Kidney capillary endothelial cell (primary cell): ENCODE results near the gene FOXN1.

Source experiments
- DNase-seq: peaks from one replicate; pipeline ENCODE4 v3.0.0-alpha.2; 2018; ENCODE audit warnings: low spot score

FOXN1 gene

DNA sequence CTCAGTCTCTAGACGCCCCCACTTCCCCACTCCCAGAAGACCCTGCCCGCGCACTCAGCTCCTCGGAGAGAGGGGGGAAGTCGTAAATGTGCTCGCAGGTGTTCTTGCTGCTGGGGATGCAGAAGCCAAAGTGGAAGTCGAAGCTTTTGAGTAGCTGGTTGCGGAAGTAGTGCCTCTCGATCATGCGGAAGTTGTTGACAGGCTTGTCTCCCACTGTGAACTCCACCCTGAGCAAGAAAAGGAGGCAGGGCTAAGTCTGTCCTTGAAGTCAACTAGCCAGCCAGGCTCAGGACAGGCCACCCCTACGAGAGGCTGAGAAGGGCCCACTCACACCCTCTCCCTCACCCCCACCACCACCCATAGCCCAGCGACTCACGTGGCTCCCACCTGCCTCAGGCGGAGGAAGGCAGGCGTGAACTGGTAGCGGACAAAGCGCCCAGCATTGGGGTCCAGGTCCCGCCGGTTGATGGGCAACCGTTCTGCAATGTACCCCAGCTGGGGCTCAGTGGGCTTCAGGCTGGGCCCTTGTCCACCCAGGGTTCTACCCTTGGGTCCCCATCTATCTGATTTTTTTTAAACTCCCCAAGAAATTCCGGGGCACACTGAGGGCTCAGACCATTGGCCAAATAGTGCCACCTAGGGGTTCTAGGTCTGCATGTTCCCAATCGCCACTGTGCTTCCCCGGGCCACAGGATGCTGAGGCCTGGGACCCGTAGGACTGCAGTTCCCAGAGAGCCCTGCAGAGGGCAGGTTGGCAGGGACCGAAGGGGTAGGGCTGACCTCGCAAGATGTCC lies 41.7 kb downstream of the FOXN1 start:
- peak; percentile 67 for DNase-seq

DNA sequence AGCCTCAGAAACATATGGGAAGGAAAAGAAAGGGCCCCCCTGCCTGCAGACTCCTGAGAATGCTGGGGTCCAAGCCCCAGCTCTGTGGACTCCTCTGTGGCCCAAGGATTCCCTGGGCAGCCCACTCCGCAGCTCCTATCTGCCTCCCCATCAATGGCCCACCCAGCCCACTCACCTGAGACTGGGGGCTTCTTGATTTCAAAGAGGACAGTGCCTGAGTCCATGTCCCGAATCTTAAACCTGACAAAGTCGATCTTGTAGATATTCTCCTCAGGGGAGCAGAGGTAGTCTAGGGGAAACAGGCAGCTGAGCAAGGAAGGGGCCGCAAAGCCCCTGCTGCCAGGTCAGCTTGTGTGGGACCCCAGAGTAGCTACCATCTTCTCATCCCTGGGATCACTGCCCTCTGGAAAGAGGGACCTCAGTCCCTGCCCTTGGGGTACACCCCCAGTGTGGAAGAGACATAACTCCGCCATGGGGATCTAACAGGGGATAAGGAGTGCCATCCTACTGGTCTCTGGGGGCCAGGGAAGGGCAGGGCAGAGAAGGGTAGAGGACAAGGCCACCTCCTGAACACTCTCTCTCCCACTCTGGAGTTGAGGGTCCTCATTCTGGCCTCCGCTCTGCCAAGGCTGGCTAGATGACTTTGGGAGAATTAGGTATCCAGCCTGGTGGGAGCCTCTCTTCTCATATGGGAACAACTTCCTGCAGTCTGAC lies 42.4 kb downstream of the FOXN1 start:
- no peak for DNase-seq

DNA sequence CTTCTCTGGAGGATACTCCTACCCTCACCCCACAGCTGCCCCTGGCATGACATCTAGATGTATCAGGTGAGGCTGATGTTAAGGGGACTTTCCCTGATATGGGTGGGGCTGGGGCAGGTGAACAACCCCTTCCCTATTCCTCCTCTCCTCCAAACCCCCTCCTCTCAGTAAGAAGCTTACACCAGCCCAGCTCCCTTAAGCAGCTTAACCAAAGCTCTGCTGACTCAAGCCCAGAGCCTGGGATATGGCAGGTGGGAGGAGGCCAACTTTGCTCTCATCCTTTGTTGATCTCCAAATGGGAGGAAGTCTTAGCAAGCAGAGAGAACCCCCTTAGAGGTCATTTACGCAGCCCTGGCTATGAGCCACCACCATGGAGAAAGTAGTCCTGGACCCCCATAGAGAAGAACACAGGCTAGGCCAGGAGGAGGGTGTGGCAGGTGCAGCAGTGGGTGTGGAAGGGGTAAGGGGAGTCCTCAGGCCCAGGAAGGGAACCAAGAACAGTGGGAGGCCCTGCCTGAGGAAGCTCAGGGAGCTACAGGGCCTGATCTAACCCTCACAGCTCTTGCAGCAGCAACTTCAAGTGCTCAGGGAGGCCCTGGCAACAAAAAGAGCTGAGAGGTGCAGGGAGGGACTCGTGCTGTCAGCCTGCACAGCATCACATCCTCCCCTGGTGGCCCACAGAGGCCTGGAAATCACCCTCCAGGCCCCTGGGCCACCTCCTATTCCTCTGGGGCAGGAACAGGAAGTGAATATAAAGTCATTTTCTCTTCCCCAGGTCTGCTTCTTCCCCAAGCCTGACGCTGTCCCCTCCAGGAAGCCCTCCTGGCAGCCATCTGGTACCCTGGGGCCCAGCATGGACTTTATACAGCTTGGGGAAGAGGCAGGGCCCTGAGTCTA lies 43.3 kb downstream of the FOXN1 start:
- no peak for DNase-seq

DNA sequence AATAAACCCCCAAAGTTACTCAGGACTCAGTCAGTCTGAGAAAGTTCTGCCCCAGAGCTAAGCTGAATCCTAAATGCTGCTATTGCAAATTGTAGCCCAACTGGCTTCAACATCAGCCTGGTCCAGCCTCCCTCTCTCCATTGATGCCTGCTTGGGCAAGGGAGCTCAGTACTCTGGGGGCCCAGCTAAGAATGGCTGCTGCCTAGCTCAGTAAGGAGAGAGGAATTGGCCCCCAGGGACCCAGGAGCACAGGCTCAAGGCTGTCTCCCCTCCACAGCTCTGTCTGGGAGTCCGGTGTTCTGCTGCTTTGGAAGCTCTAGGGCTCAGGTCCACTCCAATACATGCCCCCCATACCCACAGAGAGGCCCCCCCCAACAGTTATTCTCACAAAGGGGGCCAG lies 44.7 kb downstream of the FOXN1 start:
- no peak for DNase-seq

DNA sequence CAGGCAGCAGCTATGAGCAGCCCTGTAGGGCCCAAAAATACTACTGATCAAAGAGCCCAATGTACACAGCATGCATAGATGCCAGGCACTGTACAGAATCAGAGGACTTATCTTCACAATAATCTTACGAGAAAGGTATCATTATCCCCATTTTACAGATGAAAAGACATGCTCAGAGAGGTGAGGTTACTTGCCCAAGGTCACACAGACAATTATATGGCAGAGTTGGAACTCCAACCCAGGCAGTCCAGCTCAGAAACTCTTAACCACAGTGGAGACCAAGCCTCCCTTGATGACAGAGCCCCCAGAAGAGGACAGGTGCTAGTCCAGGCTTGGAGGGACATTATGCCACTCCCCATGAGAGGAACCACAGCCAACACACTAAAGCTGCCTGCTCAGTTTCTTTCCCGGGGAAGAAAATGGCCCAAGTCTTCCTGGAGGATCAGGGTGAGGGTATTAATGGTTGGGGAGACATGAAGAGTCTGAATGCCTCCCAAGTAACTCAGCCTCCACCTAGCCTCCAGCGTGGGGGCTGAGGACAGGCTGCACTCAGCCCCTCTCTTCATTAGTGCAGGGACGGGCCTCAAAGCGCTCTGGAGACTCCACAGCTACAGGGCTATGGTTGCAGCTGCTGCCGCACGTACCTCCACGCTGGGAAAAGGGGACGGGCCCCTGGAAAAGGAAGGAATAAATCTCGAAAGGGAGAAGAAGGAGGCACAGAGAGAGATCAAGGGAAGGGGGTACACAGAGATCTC lies 45.5 kb downstream of the FOXN1 start:
- no peak for DNase-seq

DNA sequence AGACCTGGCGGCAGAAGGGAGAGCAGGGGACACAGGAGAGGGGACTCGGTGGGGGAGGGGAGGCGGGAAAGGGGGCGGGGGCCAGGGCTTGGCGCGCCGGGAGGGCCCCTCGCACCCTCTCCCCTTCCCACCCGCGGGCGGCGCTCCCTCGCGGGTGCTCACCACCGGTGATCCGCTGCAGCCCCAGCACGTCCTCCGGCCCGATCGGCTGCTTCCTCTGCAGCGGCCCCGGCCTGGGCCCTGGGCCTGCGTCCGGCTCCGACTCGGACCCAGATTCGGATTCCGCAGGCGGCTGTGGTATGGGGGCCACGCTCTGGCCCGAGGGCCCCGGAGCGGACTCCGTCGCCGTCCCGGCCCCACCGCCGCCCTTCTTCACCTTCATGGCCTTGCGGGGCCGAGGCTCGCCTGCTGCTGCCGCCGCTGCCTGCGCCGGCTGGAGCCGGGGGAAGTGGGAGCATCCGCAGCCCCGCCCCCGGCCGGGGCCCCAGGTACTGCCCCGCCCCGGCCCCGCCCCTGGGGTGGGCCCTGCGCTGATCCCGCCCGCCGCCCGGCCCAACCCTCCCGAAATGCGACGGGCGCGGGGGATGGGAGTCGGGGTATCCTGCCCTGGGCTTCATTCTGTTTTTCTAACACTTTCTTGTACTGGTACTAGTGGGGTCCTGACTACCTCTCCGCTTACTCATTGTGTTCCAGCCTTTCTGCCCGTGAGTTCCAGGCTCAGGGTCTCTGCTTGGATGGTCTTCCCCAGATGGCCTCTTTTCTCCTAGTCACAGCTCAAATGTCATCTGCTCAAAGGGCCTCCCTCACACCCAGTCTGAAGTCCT lies 46.2 kb downstream of the FOXN1 start, which contains the start of gene UNC119:
Gene UNC119, minus strand, starts transcription at position 449 of the 824 bp plus-strand sequence. Its CDS starts 67 bp downstream, at position 382.
- peak; percentile 53 for DNase-seq

DNA sequence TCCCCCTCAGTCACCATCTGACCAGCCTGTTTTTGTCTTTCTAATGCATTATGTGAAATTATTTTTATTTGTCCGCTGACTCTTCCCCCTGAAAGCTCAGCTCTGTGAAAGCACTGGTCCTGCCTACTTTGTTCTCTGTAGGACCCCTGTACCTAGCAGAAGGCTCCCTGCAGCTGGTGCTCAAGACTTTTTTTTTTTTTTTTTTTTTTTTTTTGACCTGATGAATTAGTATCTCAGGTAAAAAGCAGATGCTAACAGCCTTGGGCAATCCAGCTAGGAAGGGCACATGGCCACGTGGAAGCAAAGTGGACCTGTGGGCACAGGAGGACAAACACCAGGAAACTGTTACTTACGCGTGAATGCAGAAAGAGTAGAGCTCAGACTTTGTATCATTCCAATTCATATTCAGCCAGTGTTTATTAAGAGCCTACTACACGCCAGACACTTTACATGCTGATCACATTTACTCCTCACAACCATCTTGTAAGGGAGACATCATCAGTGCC lies 46.9 kb downstream of the FOXN1 start:
- no peak for DNase-seq

DNA sequence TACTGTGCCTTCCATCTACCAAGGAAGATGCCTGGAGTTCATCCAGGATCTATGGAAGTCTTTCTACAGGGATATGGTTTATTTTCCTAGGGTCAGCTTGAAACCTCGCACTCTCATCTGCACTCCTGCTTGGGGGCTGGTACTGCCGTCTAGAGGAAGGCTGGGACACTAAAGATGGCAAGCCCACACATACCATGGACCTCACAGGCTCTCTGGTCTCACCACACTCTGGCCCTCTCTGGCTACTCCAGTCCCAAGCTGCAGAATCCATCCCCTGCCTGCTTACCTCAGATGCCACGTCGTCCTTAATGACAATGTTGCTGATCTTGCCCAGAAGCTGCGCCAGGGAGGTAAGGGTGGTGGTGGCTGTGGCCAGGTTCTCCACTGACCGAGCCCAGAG lies 48.4 kb downstream of the FOXN1 start:
- no peak for DNase-seq

DNA sequence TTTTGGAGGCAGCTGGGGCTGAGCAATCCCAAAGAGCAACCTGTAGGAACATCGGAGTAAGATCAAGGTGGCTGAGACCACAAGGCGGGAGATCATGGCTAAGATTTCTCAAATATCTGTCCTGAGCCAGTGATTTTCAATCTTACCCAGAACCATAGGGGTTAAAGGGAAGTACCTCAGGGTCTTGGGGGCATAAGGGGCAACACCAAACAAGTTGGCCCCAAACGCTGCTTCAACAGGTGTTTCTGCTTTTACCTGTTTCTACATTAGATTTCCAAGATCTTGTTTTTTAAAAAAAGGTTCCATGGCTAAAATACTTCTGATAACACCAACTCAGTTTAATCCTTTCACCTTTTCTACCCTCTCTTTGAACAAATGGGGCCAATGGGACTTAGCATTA lies 48.9 kb downstream of the FOXN1 start:
- no peak for DNase-seq

DNA sequence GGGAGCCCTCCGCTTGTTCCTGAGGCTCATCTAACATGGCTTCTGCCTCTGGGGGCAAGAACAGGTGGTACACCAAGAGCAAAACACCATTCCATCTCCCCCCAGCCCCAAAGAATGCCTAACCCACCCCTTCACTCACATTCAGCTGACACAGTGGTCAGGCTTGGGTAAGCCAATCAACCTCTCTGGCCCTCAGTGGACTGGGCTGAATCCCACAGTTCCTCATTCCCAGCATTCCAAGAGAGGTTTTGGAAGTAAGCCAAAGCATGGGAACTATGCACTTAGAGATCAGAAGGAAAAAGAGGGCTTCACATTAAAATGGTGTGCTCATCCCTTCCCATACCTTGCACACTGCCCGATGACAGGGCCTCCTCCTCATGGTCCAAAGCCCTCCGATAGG lies 57.3 kb downstream of the FOXN1 start:
- DNase-seq = no peak

DNA sequence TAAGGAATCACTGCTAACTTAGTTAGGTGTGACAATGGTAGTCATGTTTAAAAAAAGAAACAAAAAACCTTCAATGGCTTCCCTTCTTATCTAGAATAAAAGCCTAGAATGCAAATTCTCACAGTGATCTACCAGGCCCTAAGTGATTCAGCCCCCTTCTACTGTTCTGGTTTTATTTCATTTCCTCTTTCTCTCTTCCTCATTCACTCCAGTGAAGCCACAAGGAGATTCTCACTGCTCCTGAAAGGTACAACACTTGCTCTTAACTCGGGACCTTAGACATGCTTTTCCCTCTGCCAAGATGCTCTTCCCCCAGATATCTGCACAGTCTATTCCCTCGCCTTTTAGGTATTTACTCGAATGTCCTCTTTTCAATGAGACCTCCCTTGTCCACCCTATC lies 61.5 kb downstream of the FOXN1 start:
- DNase-seq = no peak

DNA sequence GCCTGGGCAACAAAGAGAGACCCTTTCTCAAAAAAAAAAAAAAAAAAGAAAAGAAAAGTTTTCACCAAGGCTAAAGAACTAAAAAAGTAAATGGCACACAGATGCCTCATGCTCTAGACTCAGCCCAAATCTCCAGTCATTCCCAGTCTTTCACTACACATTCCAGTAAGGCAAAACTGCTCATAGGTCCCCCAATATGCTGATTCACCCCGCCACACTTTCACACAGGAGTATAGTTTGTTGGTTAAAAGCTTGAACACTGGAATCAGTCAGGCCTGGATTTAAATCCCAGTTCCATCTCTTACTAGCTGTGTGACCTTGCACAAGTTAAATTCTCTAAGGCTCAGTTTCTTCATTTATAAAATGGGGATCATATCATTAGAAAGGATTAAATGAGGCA lies 63.3 kb downstream of the FOXN1 start:
- DNase-seq = no peak

DNA sequence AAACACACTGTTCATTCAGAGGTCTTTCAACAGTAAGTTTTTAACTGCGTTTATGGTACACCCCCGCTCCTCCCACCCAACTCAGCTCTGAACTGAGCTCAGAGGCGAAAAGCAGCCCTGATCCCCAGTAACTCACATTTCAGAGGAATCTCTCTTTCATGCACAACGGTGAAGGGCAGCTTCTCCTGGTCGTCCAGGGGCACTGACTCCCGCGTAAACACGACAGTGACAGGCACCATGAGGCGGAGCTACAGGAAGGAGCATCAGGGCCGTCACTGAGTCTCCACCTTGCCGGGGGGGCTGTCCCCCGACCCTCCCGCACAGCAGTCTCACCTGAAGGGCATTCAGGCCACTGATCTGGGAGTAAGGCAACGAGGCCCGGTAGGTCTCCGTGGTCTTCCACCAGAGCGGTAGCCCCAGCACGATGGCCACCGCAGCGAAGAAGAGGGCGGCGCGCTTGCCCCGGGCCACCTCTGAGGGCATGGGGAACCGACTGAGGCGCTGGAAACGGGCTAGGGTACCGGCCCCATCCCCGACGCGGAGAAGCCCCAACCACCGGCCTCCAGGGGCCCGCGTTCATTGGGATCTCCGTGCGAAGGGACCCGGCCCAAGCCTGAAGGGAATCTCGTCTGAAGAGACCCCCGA lies 64.7 kb downstream of the FOXN1 start:
- no peak for DNase-seq

DNA sequence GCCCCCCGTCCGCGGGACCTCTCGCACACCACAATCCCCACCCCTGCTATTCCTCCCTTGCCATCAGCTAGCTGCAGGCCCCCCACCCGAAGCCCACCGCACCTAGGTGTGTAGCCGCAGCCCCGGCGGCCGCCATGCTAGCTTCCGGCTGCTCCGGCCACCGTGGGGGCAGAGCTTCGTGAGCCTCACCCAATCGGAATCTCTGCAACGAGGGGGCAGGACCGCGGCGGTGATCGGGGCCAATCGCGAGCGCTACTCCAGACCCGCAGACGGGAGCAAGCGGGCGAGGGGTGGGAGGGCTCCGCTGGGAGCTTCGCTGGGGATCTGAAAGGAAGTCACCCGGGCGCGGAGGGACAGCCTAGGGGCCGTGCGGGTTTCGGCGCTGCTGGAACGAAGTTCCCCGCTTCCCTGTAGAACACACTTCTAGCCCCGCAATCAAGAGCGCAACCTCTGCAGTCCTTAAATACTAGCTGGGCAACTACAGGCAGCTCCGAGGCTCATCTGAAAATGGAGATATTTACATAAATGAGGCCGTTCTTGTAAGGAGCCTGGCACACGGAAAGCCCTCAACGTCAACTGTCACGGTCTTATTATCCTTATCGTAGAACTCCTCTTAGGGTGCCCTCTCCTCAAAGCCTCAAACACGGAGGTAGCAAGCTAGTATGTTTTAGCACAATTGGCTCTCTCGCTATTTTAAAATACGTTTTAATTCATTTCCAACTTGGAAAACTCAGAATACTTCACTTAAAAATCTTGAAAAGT lies 65.4 kb downstream of the FOXN1 start, which contains the start of gene PIGS:
Gene PIGS, minus strand, starts transcription at position 164 of the 762 bp plus-strand sequence. Its CDS starts 28 bp downstream, at position 136.
- DNase-seq = peak; percentile 75

DNA sequence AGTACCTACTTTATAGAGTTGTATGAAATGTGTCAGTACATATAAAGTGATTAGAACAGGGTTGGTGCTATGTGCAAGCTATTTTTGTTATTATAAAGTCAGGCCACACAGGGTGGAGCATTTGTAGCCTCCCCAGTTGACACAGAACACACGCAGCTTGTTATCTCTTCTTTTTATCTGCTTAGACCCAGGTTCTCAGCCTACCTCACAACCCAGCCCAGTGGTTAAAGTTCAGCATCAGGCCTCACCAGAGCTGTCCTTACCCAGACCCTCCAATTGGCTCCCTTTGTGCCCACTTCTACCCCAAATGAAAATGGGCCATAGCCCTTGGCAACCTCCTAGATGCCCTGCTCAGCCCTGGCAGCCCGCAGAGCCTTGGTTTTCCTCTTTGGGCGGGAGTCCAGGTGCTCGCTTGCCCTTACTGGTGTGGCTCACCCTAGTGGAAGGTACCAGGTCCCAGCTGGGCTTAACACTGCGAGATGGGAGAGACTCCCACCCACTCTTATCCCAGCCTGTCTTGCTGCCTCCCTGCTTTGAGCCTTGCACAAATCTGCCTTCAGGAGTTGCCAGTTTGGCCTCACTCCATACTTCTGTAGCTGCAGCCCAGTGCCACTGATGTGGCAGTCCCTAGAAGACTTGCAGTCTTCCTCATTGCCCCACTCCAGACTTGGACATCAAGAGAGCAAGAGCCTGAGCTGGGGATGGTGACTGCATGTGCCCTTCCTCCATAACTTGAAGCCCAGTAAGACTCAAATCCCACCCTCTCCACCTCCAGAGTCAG lies 66.3 kb downstream of the FOXN1 start:
- no peak for DNase-seq

DNA sequence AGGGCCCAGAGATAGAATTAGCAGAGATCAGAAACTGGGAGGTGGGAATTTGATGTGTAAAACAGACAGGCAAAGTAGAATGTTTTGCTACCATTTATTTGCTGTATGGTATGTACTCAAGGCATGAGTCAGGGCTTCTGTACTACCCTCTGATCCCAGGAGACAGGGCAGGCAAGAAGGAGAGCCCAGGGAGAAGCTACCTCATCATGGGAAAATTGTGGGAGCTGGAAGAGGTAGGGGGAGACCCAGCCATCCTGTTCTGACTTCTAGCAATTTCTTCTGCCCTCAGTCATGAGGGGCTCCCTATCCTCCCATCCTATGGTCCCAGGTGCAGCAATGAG lies 66.9 kb downstream of the FOXN1 start:
- no peak for DNase-seq

DNA sequence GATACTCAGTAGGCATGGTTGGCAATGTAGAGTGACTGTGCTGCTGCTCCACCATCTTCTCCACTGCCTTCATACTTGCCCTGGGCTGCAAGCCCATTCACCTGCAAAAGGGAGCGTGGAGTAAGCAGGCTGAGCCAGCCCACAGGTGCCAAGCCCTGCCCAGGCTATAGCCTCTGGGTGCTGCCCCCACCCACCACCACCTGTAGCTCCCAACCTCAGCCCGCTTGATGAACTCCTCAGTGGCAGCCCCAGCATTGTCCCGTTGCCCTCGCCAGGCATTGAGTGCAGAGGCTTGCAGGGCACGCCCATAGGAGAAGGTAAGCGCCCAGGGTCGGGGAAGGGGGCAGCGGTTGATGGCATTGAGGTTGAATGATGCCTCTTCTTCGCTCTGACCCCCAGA lies 67.4 kb downstream of the FOXN1 start:
- DNase-seq = no peak

DNA sequence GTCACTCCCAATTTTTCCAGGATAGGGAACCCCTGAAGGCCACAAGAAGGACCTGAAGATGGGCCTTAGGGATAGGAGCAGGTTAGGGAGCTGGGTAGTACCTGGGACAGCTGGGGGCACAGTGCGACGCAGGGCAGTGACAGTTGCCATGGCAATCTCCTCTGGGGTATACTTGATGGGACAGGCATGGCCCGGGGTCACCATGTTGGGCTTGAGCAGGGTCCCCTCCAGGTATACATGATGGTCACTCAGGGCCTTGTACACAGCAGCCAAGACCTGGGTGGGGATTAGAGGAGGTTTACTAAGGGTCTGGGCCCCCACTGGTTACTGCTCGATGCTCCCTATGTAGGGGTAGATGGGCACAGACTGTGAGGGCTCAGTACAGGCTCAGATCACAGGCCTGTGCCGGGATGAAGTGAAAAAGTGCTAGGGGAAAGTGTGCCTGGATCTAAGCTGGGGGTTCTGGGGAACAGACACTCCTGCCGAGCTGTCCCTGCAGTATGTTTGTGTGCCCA lies 67.9 kb downstream of the FOXN1 start:
- no peak for DNase-seq
